Muscle of back (tissue), 11 donors: Measurements from ENCODE around the gene HBQ1. TPM values are rescaled to one million over a fixed set of nuclear protein-coding genes. Genes with fewer than 3 reads are reported as not detected.
"Not testable (repeated sequence)": the region's sequence is repeated elsewhere in the genome, so short reads cannot be mapped to it uniquely, and the experiment has no call there.

Experiments
- DNase-seq, 3 donors: peaks; one replicate each; pipeline versions ENCODE4 v3.0.0 to v3.0.0-alpha.2; 2013
- polyA plus RNA-seq, 10 donors: library from polyadenylated mRNA; unstranded; fragments of 120-200 nt; gene quantifications; one replicate each; pipeline ENCODE4 v1.2.1, GENCODE V29; 2013; ENCODE audit not compliant: insufficient read length in 10 of 10

The HBQ1 gene
- polyA plus RNA-seq, 10 donors = 0.61 to 7.0 (median 1.8) TPM; not detected in 1

DNA sequence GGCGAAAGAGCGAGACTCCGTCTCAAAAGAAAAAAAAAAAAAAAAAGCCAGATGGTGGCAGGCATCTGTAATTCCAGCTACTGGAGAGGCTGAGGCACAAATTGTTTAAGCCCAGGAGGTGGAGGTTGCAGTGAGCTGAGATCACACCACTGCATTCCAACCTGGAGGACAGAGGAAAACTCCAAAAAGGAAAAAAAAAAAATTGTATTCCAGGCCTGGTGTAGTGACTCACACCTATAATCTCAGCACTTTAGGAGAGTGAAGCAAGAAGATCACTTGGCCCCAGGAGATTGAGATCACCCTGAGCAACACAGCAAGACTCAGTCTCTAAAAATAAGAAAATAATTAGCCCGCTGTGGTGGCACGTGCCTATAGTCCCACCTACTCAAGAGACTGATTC lies 20.1 kb downstream of the HBQ1 start:
- no peak for DNase-seq

DNA sequence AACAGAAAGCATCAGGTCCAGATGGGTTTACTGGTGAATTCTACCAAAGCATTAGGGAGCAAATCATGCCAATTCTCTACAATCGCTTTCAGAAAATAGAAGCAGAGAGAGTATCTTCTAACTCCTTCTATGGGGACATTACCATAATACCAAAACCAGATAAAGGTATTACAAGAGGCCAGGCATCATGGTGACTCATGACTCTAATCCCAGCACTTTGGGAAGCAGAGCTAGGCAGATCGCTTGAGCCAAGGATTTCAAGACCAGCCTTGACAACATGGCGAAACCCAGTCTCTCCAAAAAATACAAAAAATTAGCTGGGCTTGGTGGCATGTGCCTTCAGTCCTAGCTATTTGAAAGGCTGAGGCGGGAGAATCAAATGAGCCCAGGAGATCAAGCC lies 23.0 kb downstream of the HBQ1 start:
- no peak for DNase-seq

DNA sequence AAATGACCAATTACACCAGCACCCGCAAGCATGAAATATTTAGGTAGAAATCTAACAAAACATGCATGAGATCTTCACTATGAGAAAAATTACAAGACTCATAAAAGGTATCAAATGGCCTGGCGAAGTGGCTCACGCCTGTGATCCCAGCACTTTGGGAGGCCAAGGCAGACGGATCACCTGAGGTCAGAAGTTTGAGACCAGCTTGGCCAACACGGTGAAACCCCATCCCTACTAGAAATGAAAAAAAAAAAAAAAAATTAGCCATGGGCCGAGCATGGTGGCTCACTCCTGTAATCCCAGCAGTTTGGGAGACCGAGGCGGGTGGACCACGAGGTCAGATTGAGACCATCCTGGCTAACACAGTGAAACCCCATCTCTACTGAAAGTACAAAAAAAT lies 23.8 kb downstream of the HBQ1 start:
- not testable (repeated sequence) for DNase-seq

DNA sequence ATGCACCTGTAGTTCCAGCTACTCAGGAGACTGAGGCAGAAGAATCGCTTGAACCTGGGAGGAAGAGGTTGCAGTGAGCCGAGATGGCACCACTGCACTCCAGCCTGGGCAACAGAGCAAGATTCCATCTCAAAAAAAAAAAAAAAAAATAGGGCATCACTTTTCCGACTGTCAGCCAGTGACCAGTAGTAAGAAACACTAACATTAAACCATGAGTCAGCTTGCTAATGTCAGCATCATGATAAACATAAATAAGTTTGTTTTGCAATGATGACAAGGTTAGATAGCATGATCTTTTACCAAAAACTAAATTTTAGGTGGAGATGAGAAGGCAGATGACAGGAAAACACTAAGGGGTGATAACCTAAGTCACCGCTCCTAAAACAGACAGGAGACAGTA lies 29.1 kb downstream of the HBQ1 start:
- not testable (repeated sequence) for DNase-seq

DNA sequence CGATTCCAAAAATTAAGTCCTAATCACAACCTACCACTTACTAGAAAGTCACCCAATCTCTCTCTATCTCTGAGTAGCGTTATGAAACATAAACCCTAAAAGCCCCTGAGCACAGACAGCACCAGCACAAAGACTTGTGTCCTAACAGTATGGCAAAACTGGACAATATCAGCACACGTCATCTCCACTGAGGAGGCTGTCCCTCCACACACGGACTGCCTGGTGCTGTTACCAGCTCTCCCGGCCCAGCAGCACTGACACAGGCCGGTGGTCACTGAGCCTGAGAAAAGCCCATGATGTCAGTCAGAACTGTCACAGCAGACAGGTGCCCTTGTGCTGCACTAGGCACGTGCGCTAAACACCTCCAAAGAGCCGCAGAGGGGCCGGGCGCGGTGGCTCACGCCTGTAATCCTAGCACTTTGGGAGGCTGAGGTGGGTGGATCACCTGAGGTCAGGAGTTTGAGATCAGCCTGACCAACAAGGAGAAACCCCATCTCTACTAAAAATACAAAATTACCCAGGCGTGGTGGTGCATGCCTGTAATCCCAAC lies 31.4 kb downstream of the HBQ1 start:
- not testable (repeated sequence) for DNase-seq

DNA sequence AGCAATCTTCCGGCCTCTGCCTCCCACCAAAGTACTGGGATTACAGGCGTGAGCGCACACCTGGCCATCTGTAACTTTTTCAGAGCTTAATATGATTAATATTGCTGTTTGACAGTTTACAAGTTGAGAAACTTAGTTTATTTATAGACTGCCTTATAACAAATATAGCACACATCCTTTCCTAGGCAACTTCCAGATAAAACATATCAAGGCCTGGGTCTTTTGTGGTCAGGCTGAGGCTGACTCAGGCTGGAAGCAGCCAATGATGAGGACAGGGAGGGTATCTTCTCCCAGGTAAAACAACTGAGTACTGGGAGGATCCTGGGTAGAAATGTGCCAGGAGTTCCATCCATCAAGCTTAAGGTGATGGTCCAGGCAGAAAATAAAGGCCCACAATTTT lies 32.7 kb downstream of the HBQ1 start:
- no peak for DNase-seq

DNA sequence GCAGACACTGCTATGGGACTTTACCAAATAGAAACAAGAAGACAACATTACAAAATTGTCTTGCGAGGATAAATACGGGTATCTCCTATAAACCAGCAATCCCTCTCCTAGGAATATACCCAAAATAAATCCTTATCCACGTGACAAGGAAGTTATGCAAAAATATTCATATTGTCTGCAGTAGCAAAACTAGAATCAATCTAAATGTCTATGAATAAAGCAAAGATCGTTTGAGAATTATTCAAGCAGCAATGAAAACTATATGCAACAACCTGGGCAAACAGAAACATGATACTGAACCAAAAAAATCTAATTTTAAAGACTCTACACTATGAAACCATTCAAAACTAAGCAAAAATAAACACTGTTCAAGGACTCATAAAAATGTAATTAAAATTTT lies 39.8 kb downstream of the HBQ1 start:
- no peak for DNase-seq

DNA sequence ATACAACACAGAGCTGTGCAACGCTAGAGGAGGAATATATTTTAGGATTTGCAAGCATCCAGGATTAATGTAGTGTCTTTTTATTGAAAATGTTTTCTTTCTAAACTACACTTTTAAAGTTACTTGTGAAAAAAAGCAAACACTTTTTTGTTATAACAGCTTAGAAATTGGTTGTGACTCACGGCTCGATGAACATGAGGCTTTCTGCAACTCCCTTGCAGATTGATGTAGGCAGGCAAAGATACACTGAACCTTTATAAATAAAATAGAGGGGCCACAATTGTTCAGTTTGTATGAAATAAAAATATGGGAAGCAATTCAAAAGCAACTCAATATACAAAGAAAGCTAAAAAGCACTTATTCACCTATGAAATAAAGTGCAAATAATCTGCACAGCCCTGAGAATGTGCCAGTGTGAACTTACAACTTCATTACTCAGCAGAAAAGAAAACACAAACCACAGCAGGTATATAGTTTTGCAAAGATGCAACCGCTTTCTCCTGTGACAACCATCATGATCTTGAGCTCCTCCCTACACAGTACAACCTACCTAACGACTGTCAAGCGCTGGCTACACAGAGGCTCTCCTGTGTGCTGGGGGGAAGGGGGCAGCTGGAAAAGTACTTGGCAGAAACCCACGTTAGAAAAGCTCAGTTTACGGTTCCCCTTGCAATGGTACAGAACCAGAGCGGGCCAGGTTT lies 48.0 kb downstream of the HBQ1 start:
- DNase-seq = peak in 1 of 3 donors; percentile 17

DNA sequence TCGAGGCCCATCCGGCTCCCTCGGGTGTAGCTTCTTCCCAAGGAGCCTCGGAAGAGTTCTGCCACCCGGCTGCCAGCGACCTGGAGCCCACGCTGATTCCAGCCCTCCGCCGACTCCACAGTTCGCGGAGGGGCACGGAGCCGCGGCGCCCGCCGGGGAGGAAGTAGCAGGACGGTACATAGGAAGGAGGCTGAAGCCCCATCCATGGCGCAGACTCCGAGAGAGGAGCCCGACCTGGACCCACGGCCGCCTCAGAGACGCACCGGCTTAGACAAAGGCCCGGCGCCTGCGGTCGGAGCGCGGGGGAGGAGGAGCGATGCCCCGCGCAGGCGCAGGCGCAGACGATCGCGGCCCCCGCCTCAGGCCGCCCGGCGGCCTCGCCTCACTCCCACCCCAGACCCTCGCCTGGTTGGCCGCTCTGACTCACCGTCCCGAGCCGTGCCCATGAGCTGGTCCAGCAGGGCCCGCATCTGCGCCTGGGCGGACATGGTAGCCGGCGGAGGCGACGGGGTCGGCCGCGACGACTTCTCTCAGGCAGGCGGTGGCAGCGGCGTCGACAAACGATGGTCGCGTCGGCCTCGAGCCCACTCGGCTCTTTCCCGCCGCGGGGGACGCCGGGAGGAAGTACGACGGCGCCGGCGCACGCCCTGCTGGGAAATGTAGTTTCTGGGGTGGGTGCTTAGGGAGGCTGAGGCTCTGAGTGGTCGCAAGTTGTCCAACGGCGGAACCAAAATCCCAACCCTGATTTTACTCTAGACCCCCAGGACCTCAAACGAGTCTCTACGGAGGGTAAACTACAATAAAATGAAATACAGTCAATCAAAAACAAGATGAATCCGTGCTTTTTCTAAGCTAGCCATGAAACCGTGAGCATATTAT lies 48.8 kb downstream of the HBQ1 start, which contains the start of gene LUC7L:
Gene LUC7L (minus strand): TSS at position 598 of the 879 bp plus-strand sequence. CDS start 110 bp downstream, at position 488.
- DNase-seq = peak; percentile 89 to 98 (median 94)

DNA sequence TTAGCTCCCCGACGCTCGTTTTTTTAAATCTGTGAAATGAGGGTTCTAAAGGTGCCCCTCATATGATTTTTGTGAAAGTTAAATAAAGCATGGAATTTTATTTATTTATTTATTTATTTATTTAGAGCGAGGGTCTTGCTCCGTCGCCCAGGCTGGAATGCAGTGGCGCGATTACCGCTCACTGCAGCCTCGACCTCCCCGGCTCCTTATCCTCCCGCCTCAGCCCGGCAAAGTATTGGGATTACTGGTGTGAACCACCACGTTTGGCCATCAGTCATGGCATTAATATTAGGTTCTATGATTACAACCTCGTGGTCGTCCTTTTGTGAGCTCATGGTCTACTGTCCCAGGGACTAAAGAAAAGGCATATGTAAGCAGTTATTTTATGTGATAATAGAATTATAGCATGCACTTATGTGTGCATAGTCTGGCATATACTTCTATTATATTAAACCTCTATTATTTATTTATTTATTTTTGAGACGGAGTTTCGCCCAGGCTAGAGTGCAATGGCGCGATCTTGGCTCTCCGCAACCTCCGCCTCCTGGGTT lies 49.5 kb downstream of the HBQ1 start:
- DNase-seq = peak in 1 of 3 donors; percentile 5

DNA sequence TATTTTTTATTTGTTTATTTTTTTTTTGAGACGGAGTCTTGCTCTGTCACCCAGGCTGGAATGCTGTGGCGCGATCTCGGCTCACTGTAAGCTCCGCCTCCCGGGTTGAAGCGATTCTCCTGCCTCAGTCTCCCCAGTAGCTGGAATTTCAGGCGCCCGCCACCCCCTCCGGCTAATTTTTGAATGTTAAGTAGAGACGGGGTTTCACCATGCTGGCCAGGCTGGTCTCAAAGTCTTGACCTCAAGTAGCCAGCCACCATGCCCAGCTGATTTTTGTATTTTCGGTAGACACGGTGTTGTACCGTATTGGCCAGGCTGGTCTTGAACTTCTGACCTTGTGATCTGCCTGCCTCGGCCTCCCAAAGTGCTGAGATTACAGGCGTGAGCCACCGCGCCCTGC lies 50.1 kb downstream of the HBQ1 start:
- DNase-seq = not testable (repeated sequence)

Other genes starting within 250 kb of the HBQ1 start
- 1 to 10 TPM; 5.5 to 9.4 (median 7.8) TPM for gene POLR3K, start 126.9 kb upstream of the HBQ1 start, polyA plus RNA-seq
- 10 to 100 TPM; 20.6 to 31.2 (median 27.0) TPM for gene SNRNP25, start 126.6 kb upstream of the HBQ1 start, polyA plus RNA-seq
- 10 to 100 TPM; 34.0 to 60.6 (median 44.9) TPM for gene RHBDF1, start 107.8 kb upstream of the HBQ1 start, polyA plus RNA-seq
- gene MPG, start 102.2 kb upstream of the HBQ1 start, polyA plus RNA-seq = 10 to 100 TPM; 18.5 to 35.3 (median 24.2) TPM
- 10 to 100 TPM; 23.9 to 31.1 (median 25.7) TPM for gene NPRL3, start 41.8 kb upstream of the HBQ1 start, polyA plus RNA-seq
- 10 to 100 TPM in 2 of 10 donors, 1 to 10 TPM in 7, under 1 TPM in 1; 0.99 to 15.3 (median 5.7) TPM for gene HBZ, start 27.8 kb upstream of the HBQ1 start, polyA plus RNA-seq
- 10 to 100 TPM in 6 of 10 donors, 1 to 10 TPM in 4; 2.6 to 40.3 (median 11.9) TPM for gene HBM, start 14.5 kb upstream of the HBQ1 start, polyA plus RNA-seq
- over 10,000 TPM in 3 of 10 donors, 1,000 to 10,000 TPM in 7; 1,262 to 19,401 (median 4,862) TPM for gene HBA2, start 7.6 kb upstream of the HBQ1 start, polyA plus RNA-seq
- over 10,000 TPM in 1 of 10 donors, 1,000 to 10,000 TPM in 8, 100 to 1,000 TPM in 1; 989 to 14,859 (median 2,589) TPM for gene HBA1, start 3.8 kb upstream of the HBQ1 start, polyA plus RNA-seq
- gene LUC7L, start 49.0 kb downstream of the HBQ1 start, polyA plus RNA-seq = 10 to 100 TPM; 51.7 to 94.1 (median 67.2) TPM
- gene FAM234A, start 54.4 kb downstream of the HBQ1 start, polyA plus RNA-seq = 10 to 100 TPM; 30.2 to 44.4 (median 37.7) TPM
- 1 to 10 TPM in 7 of 10 donors, under 1 TPM in 3; 0.64 to 2.7 (median 1.8) TPM for gene RGS11, start 95.5 kb downstream of the HBQ1 start, polyA plus RNA-seq
- 1 to 10 TPM in 7 of 10 donors, under 1 TPM in 3; 0.40 to 1.7 (median 1.2) TPM for gene ARHGDIG, start 100.1 kb downstream of the HBQ1 start, polyA plus RNA-seq
- 1 to 10 TPM in 2 of 10 donors, under 1 TPM in 8; 0.15 to 3.0 (median 0.51) TPM for gene PDIA2, start 102.7 kb downstream of the HBQ1 start, polyA plus RNA-seq
- gene AXIN1, start 172.3 kb downstream of the HBQ1 start, polyA plus RNA-seq = 10 to 100 TPM in 6 of 10 donors, 1 to 10 TPM in 4; 8.6 to 15.7 (median 11.5) TPM
- gene MRPL28, start 190.1 kb downstream of the HBQ1 start, polyA plus RNA-seq = 10 to 100 TPM; 31.8 to 49.2 (median 35.6) TPM
- gene PGAP6, start 201.5 kb downstream of the HBQ1 start, polyA plus RNA-seq = 10 to 100 TPM; 22.0 to 30.2 (median 24.0) TPM
- 100 to 1,000 TPM in 1 of 10 donors, 10 to 100 TPM in 9; 63.6 to 121 (median 73.5) TPM for gene NME4, start 216.7 kb downstream of the HBQ1 start, polyA plus RNA-seq
- gene DECR2, start 221.4 kb downstream of the HBQ1 start, polyA plus RNA-seq = 10 to 100 TPM in 6 of 10 donors, 1 to 10 TPM in 4; 6.2 to 17.1 (median 10.6) TPM
- gene RAB11FIP3, start 245.2 kb downstream of the HBQ1 start, polyA plus RNA-seq = 10 to 100 TPM; 20.3 to 33.9 (median 28.5) TPM